Activated T-cell treated with anti-CD3 and anti-CD28 coated beads, Interleukin-2, amount 50 U/mL, for 1 hour (primary cell): ENCODE results near the gene RAI14.

Experiments
- DNase-seq: peaks from one replicate; pipeline ENCODE4 v3.0.0-alpha.2; 2020

Gene RAI14

GRCh38 chr5:34867660-34868059, 211.5 kb downstream of the RAI14 start:
- no peak for DNase-seq

- DNase-seq: no peak
Measured at GRCh38 chr5:34868791-34869190, 212.7 kb downstream of the RAI14 start.

GRCh38 chr5:34869256-34869655, 213.1 kb downstream of the RAI14 start:
- DNase-seq: no peak

- DNase-seq: no peak
Measured at GRCh38 chr5:34870382-34870781, 214.3 kb downstream of the RAI14 start.

GRCh38 chr5:34876275-34876674, 220.1 kb downstream of the RAI14 start:
- no peak for DNase-seq

GRCh38 chr5:34881246-34881645, 225.1 kb downstream of the RAI14 start:
- DNase-seq: no peak
